IMR-90 (cell line): ENCODE data around the gene EHBP1. TPM values are rescaled to one million over a fixed set of nuclear protein-coding genes. Genes with fewer than 3 reads are reported as not detected.

Experiments
- ATAC-seq: fragments of 200-7000 bp; cut with Tn5 transposase; 2 replicates; pipeline ENCODE4 v1.9.1; 2020; ENCODE audit warnings: low read depth, mild to moderate bottlenecking, moderate library complexity
- BruUV-seq: library from RNA; stranded (reverse); fragments of 400-500 nt; replicated peaks from 2 replicates; lab custom pipeline; 2021; lab: Mats Ljungman, UMichigan
- CTCF ChIA-PET: fragments of 300-600 bp; formaldehyde crosslinking; extraction: SDS; loops from one replicate; lab custom pipeline; 2021; ENCODE audit warnings: antibody characterized with exemption; lab: Yijun Ruan, JAX
- POLR2A ChIA-PET: fragments of 300-600 bp; sonication (Branson Sonifier 250); formaldehyde crosslinking; loops from one replicate; lab custom pipeline; 2022; ENCODE audit warnings: antibody characterized with exemption; ENCODE audit not compliant: unreplicated experiment; lab: Charles Lee
- DNase-seq: peaks from one replicate; pipeline ENCODE4 v3.0.0; 2013
- H2AFZ ChIP-seq: replicated peaks from 2 replicates; pipeline ENCODE3; 2013; ENCODE audit warnings: low read length, mild to moderate bottlenecking; ENCODE audit not compliant: poor library complexity
- H2AK5ac ChIP-seq: 2 replicates; pipeline ENCODE4 v1.6.1; 2013; ENCODE audit warnings: low read depth, low read length, inconsistent platforms
- H2AK9ac ChIP-seq: replicated peaks from 2 replicates; pipeline ENCODE3; 2013; ENCODE audit warnings: mild to moderate bottlenecking, low read depth, low read length, moderate library complexity; ENCODE audit not compliant: poor library complexity
- H2BK120ac ChIP-seq: 2 replicates; pipeline ENCODE4 v1.6.1; 2013; ENCODE audit warnings: low read depth, low read length, inconsistent platforms
- H2BK15ac ChIP-seq: 3 replicates; pipeline ENCODE4 v1.6.1; 2013; ENCODE audit warnings: low read depth, low read length, inconsistent platforms
- H2BK20ac ChIP-seq: 2 replicates; pipeline ENCODE4 v1.6.1; 2013; ENCODE audit warnings: low read depth, mild to moderate bottlenecking, inconsistent platforms, low read length, moderate library complexity
- H2BK5ac ChIP-seq: 2 replicates; pipeline ENCODE4 v1.6.1; 2013; ENCODE audit warnings: mild to moderate bottlenecking, low read depth, low read length, inconsistent platforms; ENCODE audit not compliant: poor library complexity, severe bottlenecking
- H3K14ac ChIP-seq: replicated peaks from 2 replicates; pipeline ENCODE4 v1.6.1; 2013; ENCODE audit warnings: low read depth, low read length, inconsistent platforms
- H3K18ac ChIP-seq: 2 replicates; pipeline ENCODE4 v1.6.1; 2013; ENCODE audit warnings: low read depth, low read length, control low read depth
- H3K23ac ChIP-seq: 2 replicates; pipeline ENCODE4 v1.6.1; 2013; ENCODE audit warnings: low read depth, low read length, inconsistent platforms
- H3K27ac ChIP-seq: 2 replicates; pipeline ENCODE4 v1.5.1; 2013; ENCODE audit warnings: mild to moderate bottlenecking, control low read depth, low read length; ENCODE audit not compliant: insufficient read depth
- H3K27me3 ChIP-seq: 2 replicates; pipeline ENCODE4 v1.6.1; 2013; ENCODE audit warnings: low read length; ENCODE audit not compliant: control insufficient read depth, insufficient read depth
- H3K36me3 ChIP-seq: 2 replicates; pipeline ENCODE4 v1.6.1; 2013; ENCODE audit warnings: low read length, mixed read lengths; ENCODE audit not compliant: control insufficient read depth, insufficient read depth
- H3K4ac ChIP-seq: 2 replicates; pipeline ENCODE4 v1.6.1; 2013; ENCODE audit warnings: low read depth, low read length, inconsistent platforms
- H3K4me1 ChIP-seq: 2 replicates; pipeline ENCODE4 v1.6.1; 2013; ENCODE audit warnings: low read length, mixed read lengths; ENCODE audit not compliant: control insufficient read depth, insufficient read depth
- H3K4me2 ChIP-seq: 2 replicates; pipeline ENCODE4 v1.6.1; 2013; ENCODE audit warnings: low read depth, mild to moderate bottlenecking, control low read depth, low read length, moderate library complexity
- H3K4me3 ChIP-seq: 2 replicates; pipeline ENCODE4 v1.5.1; 2013; ENCODE audit warnings: low read depth, mild to moderate bottlenecking, control low read depth, low read length, moderate library complexity; ENCODE audit not compliant: insufficient read depth
- H3K56ac ChIP-seq: 2 replicates; pipeline ENCODE4 v1.6.1; 2013; ENCODE audit warnings: low read length, inconsistent platforms; ENCODE audit not compliant: insufficient read depth; ENCODE audit errors: extremely low read depth
- H3K79me1 ChIP-seq, 2 experiments: 2 replicates each; pipeline ENCODE4 v1.6.1; 2013; ENCODE audit warnings: low read length in 2 of 2, inconsistent platforms in 1 of 2, low read depth in 1 of 2
- H3K9ac ChIP-seq: 2 replicates; pipeline ENCODE4 v1.6.1; 2013; ENCODE audit warnings: low read depth, low read length, control low read depth
- H3K9me1 ChIP-seq: 2 replicates; pipeline ENCODE4 v1.6.1; 2013; ENCODE audit warnings: low read length, inconsistent platforms; ENCODE audit not compliant: insufficient read depth
- H3K9me3 ChIP-seq: 2 replicates; pipeline ENCODE4 v1.6.1; 2013; ENCODE audit warnings: low read length; ENCODE audit not compliant: control insufficient read depth, insufficient read depth
- H4K20me1 ChIP-seq: 2 replicates; pipeline ENCODE4 v1.6.1; 2013; ENCODE audit warnings: low read length, inconsistent platforms; ENCODE audit not compliant: insufficient read depth
- H4K5ac ChIP-seq: 2 replicates; pipeline ENCODE4 v1.6.1; 2013; ENCODE audit warnings: mild to moderate bottlenecking, low read depth, low read length, control low read depth
- H4K8ac ChIP-seq, 2 experiments: 2 replicates each; pipeline ENCODE4 v1.6.1; 2013; ENCODE audit warnings: low read depth in 2 of 2, low read length in 2 of 2, control low read depth in 1 of 2, inconsistent platforms in 1 of 2
- H4K91ac ChIP-seq: 2 replicates; pipeline ENCODE4 v1.6.1; 2013; ENCODE audit warnings: low read depth, low read length, inconsistent platforms; ENCODE audit not compliant: insufficient read depth
- BHLHE40 ChIP-seq: fragments of 150-350 bp; IDR thresholded peaks from 2 replicates; pipeline ENCODE4 v1.6.1; 2016; ENCODE audit warnings: mild to moderate bottlenecking, low read depth, low read length
- CEBPB ChIP-seq: IDR thresholded peaks from 2 replicates; pipeline ENCODE4 v1.6.1; 2012; ENCODE audit warnings: low read depth, low read length, improper control_type of control experiment
- CHD1 ChIP-seq: IDR thresholded peaks from 2 replicates; pipeline ENCODE4 v1.6.1; 2012; ENCODE audit warnings: low read depth, low read length, improper control_type of control experiment
- FOS ChIP-seq: fragments of 150-350 bp; IDR thresholded peaks from 2 replicates; pipeline ENCODE4 v1.6.1; 2016; ENCODE audit warnings: low read depth, low read length
- MAFK ChIP-seq: IDR thresholded peaks from 2 replicates; pipeline ENCODE4 v1.6.1; 2012; ENCODE audit warnings: low read depth, low read length, improper control_type of control experiment
- MAZ ChIP-seq: IDR thresholded peaks from 2 replicates; pipeline ENCODE4 v1.6.1; 2012; ENCODE audit warnings: low read depth, mild to moderate bottlenecking, low read length, improper control_type of control experiment, moderate library complexity, borderline replicate concordance
- MXI1 ChIP-seq: IDR thresholded peaks from 2 replicates; pipeline ENCODE4 v1.6.1; 2012; ENCODE audit warnings: low read depth, mild to moderate bottlenecking, low read length, moderate library complexity, borderline replicate concordance
- NFE2L2 ChIP-seq: fragments of 150-350 bp; IDR thresholded peaks from 2 replicates; pipeline ENCODE4 v1.6.1; 2016; ENCODE audit warnings: low read depth, mild to moderate bottlenecking, low read length
- POLR2A ChIP-seq: IDR thresholded peaks from 2 replicates; pipeline ENCODE4 v1.6.1; 2012; ENCODE audit warnings: mild to moderate bottlenecking, low read depth, low read length
- RAD21 ChIP-seq: IDR thresholded peaks from 2 replicates; pipeline ENCODE4 v1.6.1; 2012; ENCODE audit warnings: low read length, improper control_type of control experiment
- RFX5 ChIP-seq: IDR thresholded peaks from 2 replicates; pipeline ENCODE4 v1.8.0; 2012; ENCODE audit warnings: low read depth, mild to moderate bottlenecking, low read length, moderate library complexity
- SMC3 ChIP-seq: fragments of 150-350 bp; IDR thresholded peaks from 2 replicates; pipeline ENCODE4 v1.6.1; 2016; ENCODE audit warnings: low read depth, mild to moderate bottlenecking, antibody characterized with exemption, low read length, moderate library complexity
- dilution Hi-C: fragments of 300-500 bp; cut with HindIII; formaldehyde crosslinking; loops from one replicate; pipeline ENCODE4 v1.14.3; 2018; ENCODE audit warnings: low sequenced_read_pairs; ENCODE audit not compliant: unreplicated experiment
- in situ Hi-C: fragments of 300-500 bp; cut with MboI; formaldehyde crosslinking; loops from 3 replicates; pipeline ENCODE4 v1.14.3; 2019; ENCODE audit warnings: low sequenced_read_pairs, inconsistent platforms, mixed read lengths
- intact Hi-C: fragments of 100-400 bp; cut with micrococcal nuclease; formaldehyde crosslinking; loops from 2 replicates; pipeline ENCODE4 v1.10.0; 2022
- polyA plus RNA-seq, 3 experiments: library from polyadenylated mRNA; depleted of rRNA; stranded (reverse); fragments of >200 nt; gene quantifications; 2 replicates each; pipeline ENCODE4 v1.2.3, GENCODE V29; 2012; ENCODE audit warnings: low replicate concordance in 1 of 3
- total RNA-seq: library from RNA; depleted of rRNA; stranded (reverse); fragments of >200 nt; gene quantifications from 2 replicates; pipeline ENCODE4 v1.2.3, GENCODE V29; 2012
- TF ChIP-seq, protein P1 (sequence below): fragments of 150-350 bp; IDR thresholded peaks from 2 replicates; pipeline ENCODE4 v1.6.1; 2016; ENCODE audit warnings: low read depth, mild to moderate bottlenecking, low read length, moderate library complexity, borderline replicate concordance
- TF ChIP-seq, protein P2 (sequence below): conservative IDR thresholded peaks from 2 replicates; pipeline ENCODE4 v1.5.1; 2012; ENCODE audit warnings: mild to moderate bottlenecking, low read depth, low read length, improper control_type of control experiment
- TF ChIP-seq, protein P3 (sequence below): fragments of 150-350 bp; IDR thresholded peaks from 2 replicates; pipeline ENCODE4 v1.6.1; 2017; ENCODE audit warnings: mild to moderate bottlenecking, antibody characterized with exemption, low read length, low read depth

EHBP1 gene
- total and polyA plus RNA-seq, 2 of the 4 experiments (the other 2 are of a cell fraction), result 28.3 to 44.4 TPM

DNA sequence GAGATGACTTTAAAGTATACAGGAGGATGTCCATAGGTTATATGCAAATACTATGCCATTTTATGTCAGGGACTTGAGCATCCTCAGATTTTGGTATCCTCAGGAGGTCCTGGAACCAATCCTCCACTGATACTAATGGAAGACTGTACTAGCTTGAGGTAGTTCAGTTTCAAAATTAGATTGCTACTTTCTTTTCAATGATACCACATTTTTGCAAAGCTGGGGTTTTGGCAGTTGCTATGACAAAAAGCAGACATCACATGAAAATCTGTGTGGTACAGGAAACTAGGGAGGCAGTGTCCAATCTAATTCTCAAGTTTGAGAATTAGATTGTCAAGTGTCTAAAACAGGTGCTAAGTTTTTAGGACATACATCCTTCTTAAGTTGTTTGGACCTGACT, 14.2 kb downstream of the EHBP1 start:
- Histone ChIP-seq H2AK9ac (no peak overlapping the region), H3K9me3 (peaks cover 2% of the 10 kb centered on the region; the same call in 1 of the 2 replicates), H3K27me3 (no peaks in the 10 kb centered on the region), H4K91ac (no peak overlapping the region), H3K36me3 (peaks cover 5% of the 10 kb centered on the region), H4K8ac (no peak overlapping the region), H2BK120ac (no peak overlapping the region), H3K23ac (no peak overlapping the region), H3K4me2 (no peak overlapping the region), H3K27ac (no peak overlapping the region), H3K4me3 (no peak overlapping the region), H4K20me1 (peaks cover 5% of the 10 kb centered on the region), H2BK5ac (no peak overlapping the region), H3K14ac (no peak overlapping the region), H3K9me1 (0 out of 2 replicates have a peak, but pooled peaks cover 5% of the 10 kb centered on the region), H3K4me1 (peaks cover 2% of the 10 kb centered on the region), H3K4ac (no peak overlapping the region), H2AK5ac (no peak overlapping the region), H2BK15ac (no peak overlapping the region), H3K9ac (no peak overlapping the region), H4K5ac (no peak overlapping the region), H3K79me1 (peaks cover 27 to 44% of the 10 kb centered on the region in 2 experiments), H3K56ac (no peak overlapping the region), H2BK20ac (no peak overlapping the region), H2AFZ (no peak overlapping the region), H3K18ac (no peak overlapping the region)
- dilution Hi-C loops, result no loop called here
- CTCF ChIA-PET, result interaction anchor here (0.8 to 0.9 kb wide), 2 partner anchors 12 to 846 kb away, joined by 3 read pairs; no protein-coding TSS in a partner anchor
- intact Hi-C loops, result no loop called here
- POLR2A ChIA-PET, result no interaction called here
- TF ChIP-seq POLR2A (no peak), NFE2L2 (no peak), CHD1 (no peak), CEBPB (no peak), SMC3 (no peak), RFX5 (no peak), MXI1 (no peak), FOS (no peak), MAZ (no peak), MAFK (no peak), BHLHE40 (no peak), RAD21 (no peak)
- TF ChIP-seq, protein P1, sequence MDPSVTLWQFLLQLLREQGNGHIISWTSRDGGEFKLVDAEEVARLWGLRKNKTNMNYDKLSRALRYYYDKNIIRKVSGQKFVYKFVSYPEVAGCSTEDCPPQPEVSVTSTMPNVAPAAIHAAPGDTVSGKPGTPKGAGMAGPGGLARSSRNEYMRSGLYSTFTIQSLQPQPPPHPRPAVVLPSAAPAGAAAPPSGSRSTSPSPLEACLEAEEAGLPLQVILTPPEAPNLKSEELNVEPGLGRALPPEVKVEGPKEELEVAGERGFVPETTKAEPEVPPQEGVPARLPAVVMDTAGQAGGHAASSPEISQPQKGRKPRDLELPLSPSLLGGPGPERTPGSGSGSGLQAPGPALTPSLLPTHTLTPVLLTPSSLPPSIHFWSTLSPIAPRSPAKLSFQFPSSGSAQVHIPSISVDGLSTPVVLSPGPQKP, result no peak
- TF ChIP-seq, protein P2, sequence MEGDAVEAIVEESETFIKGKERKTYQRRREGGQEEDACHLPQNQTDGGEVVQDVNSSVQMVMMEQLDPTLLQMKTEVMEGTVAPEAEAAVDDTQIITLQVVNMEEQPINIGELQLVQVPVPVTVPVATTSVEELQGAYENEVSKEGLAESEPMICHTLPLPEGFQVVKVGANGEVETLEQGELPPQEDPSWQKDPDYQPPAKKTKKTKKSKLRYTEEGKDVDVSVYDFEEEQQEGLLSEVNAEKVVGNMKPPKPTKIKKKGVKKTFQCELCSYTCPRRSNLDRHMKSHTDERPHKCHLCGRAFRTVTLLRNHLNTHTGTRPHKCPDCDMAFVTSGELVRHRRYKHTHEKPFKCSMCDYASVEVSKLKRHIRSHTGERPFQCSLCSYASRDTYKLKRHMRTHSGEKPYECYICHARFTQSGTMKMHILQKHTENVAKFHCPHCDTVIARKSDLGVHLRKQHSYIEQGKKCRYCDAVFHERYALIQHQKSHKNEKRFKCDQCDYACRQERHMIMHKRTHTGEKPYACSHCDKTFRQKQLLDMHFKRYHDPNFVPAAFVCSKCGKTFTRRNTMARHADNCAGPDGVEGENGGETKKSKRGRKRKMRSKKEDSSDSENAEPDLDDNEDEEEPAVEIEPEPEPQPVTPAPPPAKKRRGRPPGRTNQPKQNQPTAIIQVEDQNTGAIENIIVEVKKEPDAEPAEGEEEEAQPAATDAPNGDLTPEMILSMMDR, result no peak
- TF ChIP-seq, protein P3, sequence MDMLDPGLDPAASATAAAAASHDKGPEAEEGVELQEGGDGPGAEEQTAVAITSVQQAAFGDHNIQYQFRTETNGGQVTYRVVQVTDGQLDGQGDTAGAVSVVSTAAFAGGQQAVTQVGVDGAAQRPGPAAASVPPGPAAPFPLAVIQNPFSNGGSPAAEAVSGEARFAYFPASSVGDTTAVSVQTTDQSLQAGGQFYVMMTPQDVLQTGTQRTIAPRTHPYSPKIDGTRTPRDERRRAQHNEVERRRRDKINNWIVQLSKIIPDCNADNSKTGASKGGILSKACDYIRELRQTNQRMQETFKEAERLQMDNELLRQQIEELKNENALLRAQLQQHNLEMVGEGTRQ, result no peak
- no TSS peak for BruUV-seq
- DNase-seq, result no peak
- no peak for ATAC-seq
- in situ Hi-C loops, result no loop called here
